Gastroesophageal sphincter (tissue), 4 donors: ENCODE data around the gene KCNT1. TPM values are rescaled to one million over a fixed set of nuclear protein-coding genes. Genes with fewer than 3 reads are reported as not detected.

ENCODE experiments used
- ATAC-seq: fragments of 150-250 bp; one replicate; pipeline ENCODE4 v1.9.1; 2016; ENCODE audit warnings: mild to moderate bottlenecking, moderate library complexity
- H3K27ac ChIP-seq, 4 donors: fragments of 200-600 bp; sonication (generic) in 3 of 4; 1 replicate in 3 of 4; 2 replicates in 1 of 4; pipeline ENCODE4 v1.5.1; 2016 to 2019
- H3K27me3 ChIP-seq: fragments of 200-600 bp; sonication (generic); one replicate; pipeline ENCODE4 v1.5.1; 2019
- H3K36me3 ChIP-seq, 2 donors: fragments of 200-600 bp; sonication (generic); one replicate each; pipeline ENCODE4 v1.5.1; 2019; ENCODE audit warnings: control low read depth in 1 of 2
- H3K4me1 ChIP-seq, 3 donors: fragments of 200-600 bp; sonication (generic); 1 replicate in 2 of 3; 2 replicates in 1 of 3; pipeline ENCODE4 v1.5.1; 2016 to 2019; ENCODE audit warnings: control low read depth in 2 of 3
- H3K4me3 ChIP-seq, 2 donors: fragments of 200-600 bp; sonication (generic); one replicate each; pipeline ENCODE4 v1.5.1; 2019; ENCODE audit warnings: mild to moderate bottlenecking in 1 of 2, moderate library complexity in 1 of 2
- H3K9me3 ChIP-seq, 3 donors: fragments of 200-600 bp; sonication (generic); one replicate each; pipeline ENCODE4 v1.5.1; 2017 to 2019; ENCODE audit warnings: control low read depth in 2 of 3
- CTCF ChIP-seq, 4 experiments: fragments of 200-600 bp in 2 of 4; fragments of 450-650 bp in 2 of 4; sonication (generic) in 1 of 4; IDR thresholded peaks; one replicate each; pipeline ENCODE4 v1.5.1; 2017 to 2019; ENCODE audit warnings: antibody characterized with exemption in 4 of 4, mild to moderate bottlenecking in 2 of 4, moderate library complexity in 2 of 4
- EP300 ChIP-seq: sonication (generic); formaldehyde crosslinking; IDR thresholded peaks from one replicate; pipeline ENCODE4 v1.6.1; 2017; ENCODE audit warnings: antibody characterized with exemption, mild to moderate bottlenecking
- POLR2A ChIP-seq, 2 donors: fragments of 450-650 bp; IDR thresholded peaks; one replicate each; pipeline ENCODE4 v1.6.1; 2017; ENCODE audit warnings: antibody characterized with exemption in 2 of 2, mild to moderate bottlenecking in 2 of 2, moderate library complexity in 1 of 2
- POLR2AphosphoS5 ChIP-seq: sonication (generic); formaldehyde crosslinking; IDR thresholded peaks from one replicate; pipeline ENCODE4 v1.6.1; 2017; ENCODE audit warnings: antibody characterized with exemption
- WGBS, 2 donors: methylation state at CpG; one replicate each; pipeline ENCODE4 v1.1.5; 2018; ENCODE audit warnings: low coverage in 1 of 2; 5-methylcytosine and 5-hydroxymethylcytosine counted together
- total RNA-seq, 4 donors: library from RNA; depleted of rRNA; stranded (reverse); fragments of >200 nt; gene quantifications; one replicate each; pipeline ENCODE4 v1.1.0, GENCODE V29; 2016

Gene KCNT1
- total RNA-seq, 4 donors from 2014 or later, result 0.19 TPM; not detected in 3

GRCh38 chr9:135827866-135828580 lies 126.0 kb downstream of the KCNT1 start:
- Histone ChIP-seq H3K27ac (no peak overlapping the region), H3K27me3 (no peaks in the 10 kb centered on the region), H3K4me3 (no peak overlapping the region), H3K36me3 (peaks cover 0 to 50% of the 10 kb centered on the region in 2 donors), H3K9me3 (peaks cover 0 to 13% (median 0%) of the 10 kb centered on the region in 3 donors), H3K4me1 (no peaks in the 10 kb centered on the region)
- TF ChIP-seq EP300, result no peak
- TF ChIP-seq CTCF (IDR thresholded peaks at IDR 0.05), result no peak
- TF ChIP-seq POLR2AphosphoS5, result no peak
- TF ChIP-seq POLR2A (IDR thresholded peaks at IDR 0.05), result no peak
- ATAC-seq, result no peak
- 94% methylated on average over 3 of the region's 13 CpGs; no CpG with 5 or more reads in 1 of the 2 donors for WGBS, 2 donors

- H3K4me3 ChIP-seq, result no peak overlapping the region
- ATAC-seq, result no peak
- peaks cover 0 to 44% of the 10 kb centered on the region in 2 donors for H3K36me3 ChIP-seq
Observed at GRCh38 chr9:135828656-135829055, 126.7 kb downstream of the KCNT1 start.

DNA sequence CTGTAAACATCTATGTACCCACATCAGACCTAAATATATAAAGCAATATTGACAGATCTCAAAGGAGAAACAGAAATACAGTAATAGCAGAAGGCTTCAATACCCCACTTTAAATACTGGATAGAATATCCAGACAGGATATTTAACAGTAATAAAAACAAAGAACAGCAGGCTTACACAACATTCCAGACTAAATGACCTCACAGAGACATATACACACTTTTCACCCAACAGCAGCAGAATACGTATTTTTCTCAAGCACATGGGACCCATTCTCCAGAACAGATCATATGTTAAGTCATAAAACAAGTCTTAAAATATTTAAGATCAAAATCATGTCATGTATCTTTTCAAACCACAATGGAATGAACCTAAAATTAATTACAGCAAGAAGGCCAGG lies 128.5 kb downstream of the KCNT1 start:
- no peak overlapping the region for H3K27ac ChIP-seq
- ATAC-seq, result no peak
- peaks cover 0 to 43% of the 10 kb centered on the region in 2 donors for H3K36me3 ChIP-seq
- peaks cover 0 to 13% (median 0%) of the 10 kb centered on the region in 3 donors for H3K9me3 ChIP-seq
- TF ChIP-seq CTCF (IDR thresholded peaks at IDR 0.05) (no peak), POLR2AphosphoS5 (no peak), POLR2A (IDR thresholded peaks at IDR 0.05) (no peak), EP300 (no peak)
- H3K4me1 ChIP-seq, result no peaks in the 10 kb centered on the region
- H3K4me3 ChIP-seq, result no peak overlapping the region
- H3K27me3 ChIP-seq, result no peaks in the 10 kb centered on the region
- 88% methylated on average over 1 of the region's 1 CpG; no CpG with 5 or more reads in 1 of the 2 donors for WGBS, 2 donors

More at GRCh38 chr9:135828656-135829055, 126.7 kb downstream of the KCNT1 start:
- Histone ChIP-seq H3K27ac (no peak overlapping the region), H3K27me3 (no peaks in the 10 kb centered on the region), H3K9me3 (peaks cover 0 to 13% (median 0%) of the 10 kb centered on the region in 3 donors), H3K4me1 (no peaks in the 10 kb centered on the region)
- no peak for TF ChIP-seq CTCF (IDR thresholded peaks at IDR 0.05)
- TF ChIP-seq POLR2AphosphoS5, result no peak
- TF ChIP-seq POLR2A (IDR thresholded peaks at IDR 0.05), result no peak
- no peak for TF ChIP-seq EP300
- 98 to 100% methylated on average over 4 to 5 of the region's 5 CpGs for WGBS, 2 donors

- TF ChIP-seq POLR2A (IDR thresholded peaks at IDR 0.05) (no peak), POLR2AphosphoS5 (no peak), CTCF (IDR thresholded peaks at IDR 0.05) (no peak), EP300 (no peak)
- H3K4me3 ChIP-seq, result no peak overlapping the region
- H3K4me1 ChIP-seq, result no peaks in the 10 kb centered on the region
- peaks cover 0 to 7% (median 0%) of the 10 kb centered on the region in 3 donors for H3K9me3 ChIP-seq
- ATAC-seq, result no peak
- no peak overlapping the region for H3K27ac ChIP-seq
- peaks cover 0 to 28% of the 10 kb centered on the region in 2 donors for H3K36me3 ChIP-seq
- 72 to 91% methylated on average over 2 to 3 of the region's 3 CpGs for WGBS, 2 donors
- no peaks in the 10 kb centered on the region for H3K27me3 ChIP-seq
Observed at GRCh38 chr9:135833864-135834263, 131.9 kb downstream of the KCNT1 start.

- ATAC-seq, result no peak
Observed at GRCh38 chr9:135835131-135835530, 133.1 kb downstream of the KCNT1 start.

More at GRCh38 chr9:135835131-135835530, 133.1 kb downstream of the KCNT1 start:
- Histone ChIP-seq H3K27ac (no peak overlapping the region), H3K4me1 (no peaks in the 10 kb centered on the region), H3K4me3 (no peak overlapping the region), H3K27me3 (no peaks in the 10 kb centered on the region), H3K36me3 (peaks cover 0 to 22% of the 10 kb centered on the region in 2 donors), H3K9me3 (no peaks in the 10 kb centered on the region)
- WGBS, 2 donors, result 69 to 100% methylated on average over 1 to 6 of the region's 10 CpGs
- no peak for TF ChIP-seq POLR2AphosphoS5
